DND-41 (cell line): ENCODE measurements around the gene MAGI1.

ENCODE experiments used
- EZH2 ChIP-seq: IDR thresholded peaks from 3 replicates; pipeline ENCODE4 v1.6.1; 2012; ENCODE audit warnings: borderline replicate concordance, low read depth, mild to moderate bottlenecking, moderate library complexity, low read length, inconsistent platforms; ENCODE audit not compliant: severe bottlenecking
- TF ChIP-seq, protein P1 (sequence below): IDR thresholded peaks from 2 replicates; pipeline ENCODE4 v1.5.1; 2012; ENCODE audit warnings: borderline replicate concordance, low read length, moderate library complexity, mild to moderate bottlenecking; ENCODE audit not compliant: poor library complexity, severe bottlenecking; ENCODE audit errors: extremely low read depth

DNA sequence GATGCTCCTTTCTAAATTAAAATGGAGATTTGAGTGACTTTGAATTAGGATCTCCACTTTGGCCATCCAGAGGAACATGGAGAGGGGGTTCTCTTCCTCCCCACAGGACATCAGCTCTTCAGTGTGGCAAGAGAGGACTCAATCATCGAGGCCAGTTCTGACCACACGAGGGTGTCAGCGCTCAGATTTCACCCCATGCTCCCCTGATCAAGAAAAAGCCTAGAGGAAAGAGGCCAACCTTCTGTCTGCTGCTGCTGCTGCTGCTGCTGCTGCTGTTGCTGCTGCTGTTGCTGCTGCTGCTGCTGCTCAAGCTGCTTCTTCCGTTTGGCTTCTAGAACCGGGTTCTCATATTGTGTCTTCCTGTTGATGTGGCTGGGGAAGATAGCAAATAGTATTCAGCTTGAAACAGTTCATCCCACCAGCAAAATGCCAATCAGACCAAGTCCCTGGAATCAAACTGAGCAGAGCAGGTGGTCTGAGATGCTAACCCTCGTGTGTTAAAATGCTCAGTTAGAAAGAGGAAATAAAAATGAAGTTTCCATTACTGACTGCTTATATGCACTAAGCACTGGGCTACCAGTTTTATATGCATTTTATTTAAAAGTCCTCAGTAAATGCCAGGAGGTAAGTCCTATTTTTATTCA, 599.0 kb downstream of the MAGI1 start:
- TF ChIP-seq, protein P1, sequence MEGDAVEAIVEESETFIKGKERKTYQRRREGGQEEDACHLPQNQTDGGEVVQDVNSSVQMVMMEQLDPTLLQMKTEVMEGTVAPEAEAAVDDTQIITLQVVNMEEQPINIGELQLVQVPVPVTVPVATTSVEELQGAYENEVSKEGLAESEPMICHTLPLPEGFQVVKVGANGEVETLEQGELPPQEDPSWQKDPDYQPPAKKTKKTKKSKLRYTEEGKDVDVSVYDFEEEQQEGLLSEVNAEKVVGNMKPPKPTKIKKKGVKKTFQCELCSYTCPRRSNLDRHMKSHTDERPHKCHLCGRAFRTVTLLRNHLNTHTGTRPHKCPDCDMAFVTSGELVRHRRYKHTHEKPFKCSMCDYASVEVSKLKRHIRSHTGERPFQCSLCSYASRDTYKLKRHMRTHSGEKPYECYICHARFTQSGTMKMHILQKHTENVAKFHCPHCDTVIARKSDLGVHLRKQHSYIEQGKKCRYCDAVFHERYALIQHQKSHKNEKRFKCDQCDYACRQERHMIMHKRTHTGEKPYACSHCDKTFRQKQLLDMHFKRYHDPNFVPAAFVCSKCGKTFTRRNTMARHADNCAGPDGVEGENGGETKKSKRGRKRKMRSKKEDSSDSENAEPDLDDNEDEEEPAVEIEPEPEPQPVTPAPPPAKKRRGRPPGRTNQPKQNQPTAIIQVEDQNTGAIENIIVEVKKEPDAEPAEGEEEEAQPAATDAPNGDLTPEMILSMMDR: no peak
- TF ChIP-seq EZH2: no peak
